Measurements from ENCODE around the gene CTSA.

CTSA gene

DNA sequence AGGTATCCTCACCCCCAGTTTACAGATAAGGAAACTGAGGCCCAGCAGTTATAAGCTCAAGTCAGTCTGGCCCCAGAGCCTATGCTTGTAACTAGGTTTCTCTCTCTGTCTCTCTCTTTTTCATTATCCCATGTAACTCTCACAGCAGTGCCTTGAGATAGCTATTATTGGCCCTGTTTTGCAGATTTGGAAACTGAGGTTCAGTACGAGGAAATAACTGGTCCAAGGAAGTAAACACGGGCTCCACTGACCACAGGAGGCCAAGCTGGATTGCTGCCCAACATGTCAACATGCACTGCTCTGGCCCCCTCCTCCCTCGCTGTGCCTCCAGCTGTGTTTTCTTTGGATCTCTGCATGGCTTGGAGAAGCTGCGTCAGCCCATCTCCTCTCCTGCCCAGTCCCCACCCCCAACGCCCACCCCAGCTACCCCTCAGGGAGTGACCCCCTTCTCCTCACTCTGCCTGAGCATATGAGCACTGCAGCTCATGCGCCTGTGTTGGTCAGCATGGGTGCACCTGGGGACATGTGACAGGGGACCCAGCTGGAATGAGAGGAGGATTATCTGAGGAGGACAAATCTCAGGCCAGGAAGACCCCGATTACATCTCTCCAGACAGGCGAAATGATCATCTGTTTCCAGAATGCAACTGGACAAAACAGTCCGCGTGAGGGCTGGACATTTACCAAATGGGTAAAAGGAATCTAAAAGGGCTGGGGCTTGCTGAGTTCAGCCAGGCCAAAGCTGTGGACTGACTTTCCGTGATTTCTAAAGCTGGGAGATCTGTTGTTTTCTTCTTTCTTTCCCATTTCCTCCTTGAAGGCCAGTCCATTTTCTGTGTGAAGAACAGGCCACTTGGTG is 28.6 kb downstream of the CTSA start:
- Histone ChIP-seq H2BK120ac (ENCODE audit: low read depth, low read length) (no peak overlapping the region), H3K36me3 (replicated peaks in 1 of 2; ENCODE audit: control insufficient read depth in 2 of 2, insufficient read depth in 2 of 2, low read length in 2 of 2) (no peaks in the 10 kb centered on the region), H2BK12ac (ENCODE audit: low read length) (no peak overlapping the region), H3K4me3 (ENCODE audit: low read length in 2 of 2) (no peak overlapping the region), H4K91ac (ENCODE audit: low read depth, low read length, poor library complexity) (no peak overlapping the region), H3K27ac (replicated peaks; ENCODE audit: low read length) (no peak overlapping the region), H3K14ac (ENCODE audit: low read length) (no peak overlapping the region), H3K18ac (ENCODE audit: low read length) (no peak overlapping the region), H4K8ac (ENCODE audit: low read depth, low read length) (no peak overlapping the region), H2BK5ac (ENCODE audit: low read length) (no peak overlapping the region), H3K79me1 (ENCODE audit: low read depth, low read length) (no peaks in the 10 kb centered on the region), H2AFZ (ENCODE audit: low read length) (peak overlapping the region; percentile 36), H3K27me3 (ENCODE audit: control insufficient read depth in 3 of 3, insufficient read depth in 3 of 3, low read depth in 1 of 3, low read length in 3 of 3) (peaks cover 0 to 3% (median 0%) of the 10 kb centered on the region in 3 experiments), H3K4me1 (ENCODE audit: control insufficient read depth in 2 of 2, insufficient read depth in 1 of 2, low read depth in 1 of 2, low read length in 2 of 2) (peaks cover 0 to 8% of the 10 kb centered on the region in 2 donors), H3K4me2 (ENCODE audit: insufficient read depth, low read length, poor library complexity, severe bottlenecking) (no peak overlapping the region), H2BK15ac (ENCODE audit: low read length) (no peak overlapping the region), H3K9ac (ENCODE audit: low read depth, low read length, poor library complexity) (no peak overlapping the region), H3K23ac (ENCODE audit: low read depth, low read length, poor library complexity) (no peak overlapping the region), H2AK5ac (ENCODE audit: low read depth, low read length) (no peak overlapping the region), H3K4ac (ENCODE audit: low read length) (no peak overlapping the region), H3K9me3 (replicated peaks in 1 of 2; ENCODE audit: control insufficient read depth in 2 of 2, insufficient read depth in 1 of 2, low read depth in 1 of 2, low read length in 2 of 2) (no peaks in the 10 kb centered on the region)
- no peak for DNase-seq (ENCODE audit: low spot score)
- no CpG with 5 or more reads among the region's 11 CpGs for WGBS, 2 donors (ENCODE audit: extremely low coverage in 2 of 2, insufficient read length in 2 of 2, insufficient replicate concordance in 1 of 2)

GRCh38 chr20:45920462-45921336 is 29.6 kb downstream of the CTSA start:
- no peak overlapping the region for H2BK12ac ChIP-seq (ENCODE audit: low read length)
- H3K27me3 ChIP-seq (ENCODE audit: control insufficient read depth in 3 of 3, insufficient read depth in 3 of 3, low read depth in 1 of 3, low read length in 3 of 3) = peaks cover 0 to 3% (median 0%) of the 10 kb centered on the region in 3 experiments
- no peak overlapping the region for H3K18ac ChIP-seq (ENCODE audit: low read length)
- no peak overlapping the region for H3K14ac ChIP-seq (ENCODE audit: low read length)
- no peak overlapping the region for H3K4ac ChIP-seq (ENCODE audit: low read length)
- no peaks in the 10 kb centered on the region for H3K36me3 ChIP-seq (replicated peaks in 1 of 2; ENCODE audit: control insufficient read depth in 2 of 2, insufficient read depth in 2 of 2, low read length in 2 of 2)
- H3K27ac ChIP-seq (replicated peaks; ENCODE audit: low read length) = no peak overlapping the region
- H3K79me1 ChIP-seq (ENCODE audit: low read depth, low read length) = no peaks in the 10 kb centered on the region
- H4K8ac ChIP-seq (ENCODE audit: low read depth, low read length) = no peak overlapping the region
- no peak overlapping the region for H2BK15ac ChIP-seq (ENCODE audit: low read length)
- no peak overlapping the region for H3K4me2 ChIP-seq (ENCODE audit: insufficient read depth, low read length, poor library complexity, severe bottlenecking)
- H3K23ac ChIP-seq (ENCODE audit: low read depth, low read length, poor library complexity) = no peak overlapping the region
- H2BK120ac ChIP-seq (ENCODE audit: low read depth, low read length) = no peak overlapping the region
- no peak overlapping the region for H2BK5ac ChIP-seq (ENCODE audit: low read length)
- no peak overlapping the region for H3K4me3 ChIP-seq (ENCODE audit: low read length in 2 of 2)
- H4K91ac ChIP-seq (ENCODE audit: low read depth, low read length, poor library complexity) = no peak overlapping the region
- peak overlapping the region; percentile 36 for H2AFZ ChIP-seq (ENCODE audit: low read length)
- H3K9me3 ChIP-seq (replicated peaks in 1 of 2; ENCODE audit: control insufficient read depth in 2 of 2, insufficient read depth in 1 of 2, low read depth in 1 of 2, low read length in 2 of 2) = no peaks in the 10 kb centered on the region
- H3K9ac ChIP-seq (ENCODE audit: low read depth, low read length, poor library complexity) = no peak overlapping the region
- DNase-seq (ENCODE audit: low spot score) = no peak
- WGBS, 2 donors (ENCODE audit: extremely low coverage in 2 of 2, insufficient read length in 2 of 2, insufficient replicate concordance in 1 of 2) = no CpG with 5 or more reads among the region's 9 CpGs
- peaks cover 4 to 8% of the 10 kb centered on the region in 2 donors for H3K4me1 ChIP-seq (ENCODE audit: control insufficient read depth in 2 of 2, insufficient read depth in 1 of 2, low read depth in 1 of 2, low read length in 2 of 2)
- H2AK5ac ChIP-seq (ENCODE audit: low read depth, low read length) = no peak overlapping the region

DNA sequence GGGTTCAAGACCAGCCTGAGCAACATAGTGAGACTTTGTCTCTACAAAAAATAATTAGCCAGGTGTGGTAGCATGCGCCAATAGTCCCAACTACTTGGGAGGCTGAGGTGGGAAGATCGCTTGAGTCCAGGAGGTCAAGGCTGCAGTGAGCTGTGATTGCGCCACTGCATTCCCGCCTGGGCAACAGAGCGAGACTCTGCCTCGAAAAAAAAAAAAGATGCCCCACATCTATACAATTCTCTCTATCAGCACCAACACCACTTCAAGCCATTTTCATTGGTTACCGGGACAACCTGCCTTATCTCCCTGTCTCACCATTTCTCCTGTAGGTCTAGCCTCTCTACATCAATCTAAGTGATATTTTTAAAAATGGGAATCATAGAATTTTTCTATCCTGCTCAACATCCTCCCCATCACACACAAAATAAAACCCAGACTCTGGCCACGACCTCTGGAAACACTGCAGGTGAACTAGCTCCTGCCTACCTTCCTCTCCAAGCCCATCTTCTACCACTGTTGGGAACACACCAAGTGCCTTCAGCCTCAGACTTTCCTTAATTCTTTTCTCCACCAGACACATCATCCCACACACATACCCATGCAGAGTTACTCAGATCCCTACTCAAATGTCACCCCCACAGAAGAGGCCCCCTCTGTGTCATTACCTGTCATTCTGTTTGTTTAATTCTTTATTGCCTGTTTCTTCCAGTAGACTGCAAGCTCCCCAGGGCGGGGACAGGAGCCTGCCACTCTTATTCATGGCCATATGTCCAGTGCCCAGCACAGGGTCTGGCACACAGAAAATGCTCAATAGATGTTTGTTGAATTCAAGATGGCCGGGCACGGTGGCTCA is 30.4 kb downstream of the CTSA start:
- no peak overlapping the region for H3K23ac ChIP-seq (ENCODE audit: low read depth, low read length, poor library complexity)
- H3K27me3 ChIP-seq (ENCODE audit: control insufficient read depth in 3 of 3, insufficient read depth in 3 of 3, low read depth in 1 of 3, low read length in 3 of 3) = peaks cover 0 to 3% (median 0%) of the 10 kb centered on the region in 3 experiments
- no peak overlapping the region for H2BK15ac ChIP-seq (ENCODE audit: low read length)
- no peak overlapping the region for H2BK120ac ChIP-seq (ENCODE audit: low read depth, low read length)
- H3K4me1 ChIP-seq (ENCODE audit: control insufficient read depth in 2 of 2, insufficient read depth in 1 of 2, low read depth in 1 of 2, low read length in 2 of 2) = peaks cover 9 to 10% of the 10 kb centered on the region in 2 donors
- no peak overlapping the region for H3K4me3 ChIP-seq (ENCODE audit: low read length in 2 of 2)
- H4K8ac ChIP-seq (ENCODE audit: low read depth, low read length) = no peak overlapping the region
- H2AFZ ChIP-seq (ENCODE audit: low read length) = no peak overlapping the region
- no peaks in the 10 kb centered on the region for H3K9me3 ChIP-seq (replicated peaks in 1 of 2; ENCODE audit: control insufficient read depth in 2 of 2, insufficient read depth in 1 of 2, low read depth in 1 of 2, low read length in 2 of 2)
- no peaks in the 10 kb centered on the region for H3K36me3 ChIP-seq (replicated peaks in 1 of 2; ENCODE audit: control insufficient read depth in 2 of 2, insufficient read depth in 2 of 2, low read length in 2 of 2)
- no peak overlapping the region for H2AK5ac ChIP-seq (ENCODE audit: low read depth, low read length)
- WGBS, 2 donors (ENCODE audit: extremely low coverage in 2 of 2, insufficient read length in 2 of 2, insufficient replicate concordance in 1 of 2) = no CpG with 5 or more reads among the region's 11 CpGs
- no peak overlapping the region for H3K14ac ChIP-seq (ENCODE audit: low read length)
- no peak overlapping the region for H2BK5ac ChIP-seq (ENCODE audit: low read length)
- no peak overlapping the region for H2BK12ac ChIP-seq (ENCODE audit: low read length)
- no peak overlapping the region for H3K9ac ChIP-seq (ENCODE audit: low read depth, low read length, poor library complexity)
- no peak overlapping the region for H3K4ac ChIP-seq (ENCODE audit: low read length)
- no peaks in the 10 kb centered on the region for H3K79me1 ChIP-seq (ENCODE audit: low read depth, low read length)
- no peak overlapping the region for H4K91ac ChIP-seq (ENCODE audit: low read depth, low read length, poor library complexity)
- no peak overlapping the region for H3K18ac ChIP-seq (ENCODE audit: low read length)
- H3K4me2 ChIP-seq (ENCODE audit: insufficient read depth, low read length, poor library complexity, severe bottlenecking) = no peak overlapping the region
- no peak for DNase-seq (ENCODE audit: low spot score)
- no peak overlapping the region for H3K27ac ChIP-seq (replicated peaks; ENCODE audit: low read length)

Measured in neuronal stem cell (in vitro differentiated cells).